Measurements from ENCODE around the gene RDH14. TPM values are rescaled to one million over a fixed set of nuclear protein-coding genes. Genes with fewer than 3 reads are reported as not detected.

The RDH14 gene
- total RNA-seq, 1 experiment from 2014 or later = 19.0 TPM

DNA sequence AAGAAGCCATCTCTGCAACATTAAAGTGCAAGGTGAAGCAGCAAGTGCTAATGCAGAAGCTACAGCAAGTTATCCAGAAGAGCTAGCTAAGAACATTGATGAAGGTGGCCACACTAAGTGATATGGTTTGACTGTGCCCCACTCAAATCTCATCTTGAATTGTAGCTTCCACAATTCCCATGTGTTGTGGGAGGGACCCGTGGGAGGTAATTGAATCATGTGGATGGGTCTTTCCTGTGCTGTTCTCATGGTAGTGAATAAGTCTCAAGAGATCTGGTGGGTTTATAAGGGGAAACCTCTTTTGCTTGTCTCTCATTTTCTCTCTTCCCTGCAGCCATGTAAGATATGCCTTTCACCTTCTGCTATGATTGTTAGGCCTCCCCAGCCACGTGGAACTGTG is 11.4 kb downstream of the RDH14 start:
- Histone ChIP-seq H3K4me1 (ENCODE audit: insufficient read depth, low read length, poor library complexity, severe bottlenecking) (peaks cover 37% of the 10 kb centered on the region), H3K27me3 (replicated peaks; ENCODE audit: insufficient read depth, low read depth, low read length, poor library complexity) (no peaks in the 10 kb centered on the region), H3K36me3 (ENCODE audit: insufficient read depth, low read length, poor library complexity, severe bottlenecking) (no peaks in the 10 kb centered on the region), H3K4me3 (ENCODE audit: low read depth, low read length, poor library complexity, severe bottlenecking) (no peak overlapping the region), H3K9me3 (ENCODE audit: low read depth, low read length, poor library complexity, severe bottlenecking) (no peaks in the 10 kb centered on the region), H3K27ac (ENCODE audit: low read depth, low read length, poor library complexity, severe bottlenecking) (no peak overlapping the region)
- ChIA-PET POLR2A (ENCODE audit: low non-redundant PET) (no interaction called here), CTCF (no interaction called here)
- no TSS peak for BruUV-seq (replicated peaks)
- DNase-seq (ENCODE audit: low spot score) = no peak
- TF ChIP-seq CTCF (conservative IDR thresholded peaks at IDR 0.05; ENCODE audit: low read depth, low read length) (no peak), EZH2 (IDR thresholded peaks at IDR 0.05; ENCODE audit: borderline replicate concordance, low read depth, low read length, poor library complexity, severe bottlenecking) (no peak)
- intact Hi-C loops (cut with micrococcal nuclease; ENCODE audit: unreplicated experiment) = no loop called here

DNA sequence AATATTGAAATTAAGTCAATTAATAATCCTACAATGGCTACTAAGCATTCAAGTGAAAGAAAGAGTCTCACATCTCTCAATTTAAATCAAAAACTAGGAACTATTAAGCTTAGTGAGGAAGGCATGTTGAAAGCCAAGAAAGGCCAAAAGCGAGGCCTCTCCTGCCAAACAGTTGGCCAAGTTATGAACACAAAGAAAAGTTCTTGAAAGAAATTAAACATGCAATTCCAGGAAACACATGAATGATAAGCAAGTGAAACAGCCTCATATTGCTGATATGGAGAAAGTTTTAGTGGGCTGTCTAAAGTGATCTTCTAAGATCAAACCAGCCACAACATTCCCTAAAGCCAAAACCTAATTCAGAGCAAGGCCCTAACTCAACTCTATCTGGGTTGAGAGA is 11.8 kb downstream of the RDH14 start:
- H3K27me3 ChIP-seq (replicated peaks; ENCODE audit: insufficient read depth, low read depth, low read length, poor library complexity) = no peaks in the 10 kb centered on the region
- no TSS peak for BruUV-seq (replicated peaks)
- no peak for DNase-seq (ENCODE audit: low spot score)
- CTCF ChIA-PET = no interaction called here
- POLR2A ChIA-PET (ENCODE audit: low non-redundant PET) = no interaction called here
- TF ChIP-seq CTCF (conservative IDR thresholded peaks at IDR 0.05; ENCODE audit: low read depth, low read length) (no peak), EZH2 (IDR thresholded peaks at IDR 0.05; ENCODE audit: borderline replicate concordance, low read depth, low read length, poor library complexity, severe bottlenecking) (no peak)
- peaks cover 41% of the 10 kb centered on the region for H3K4me1 ChIP-seq (ENCODE audit: insufficient read depth, low read length, poor library complexity, severe bottlenecking)
- H3K27ac ChIP-seq (ENCODE audit: low read depth, low read length, poor library complexity, severe bottlenecking) = no peak overlapping the region
- no peak overlapping the region for H3K4me3 ChIP-seq (ENCODE audit: low read depth, low read length, poor library complexity, severe bottlenecking)
- no peaks in the 10 kb centered on the region for H3K9me3 ChIP-seq (ENCODE audit: low read depth, low read length, poor library complexity, severe bottlenecking)
- H3K36me3 ChIP-seq (ENCODE audit: insufficient read depth, low read length, poor library complexity, severe bottlenecking) = no peaks in the 10 kb centered on the region
- intact Hi-C loops (cut with micrococcal nuclease; ENCODE audit: unreplicated experiment) = no loop called here

DNA sequence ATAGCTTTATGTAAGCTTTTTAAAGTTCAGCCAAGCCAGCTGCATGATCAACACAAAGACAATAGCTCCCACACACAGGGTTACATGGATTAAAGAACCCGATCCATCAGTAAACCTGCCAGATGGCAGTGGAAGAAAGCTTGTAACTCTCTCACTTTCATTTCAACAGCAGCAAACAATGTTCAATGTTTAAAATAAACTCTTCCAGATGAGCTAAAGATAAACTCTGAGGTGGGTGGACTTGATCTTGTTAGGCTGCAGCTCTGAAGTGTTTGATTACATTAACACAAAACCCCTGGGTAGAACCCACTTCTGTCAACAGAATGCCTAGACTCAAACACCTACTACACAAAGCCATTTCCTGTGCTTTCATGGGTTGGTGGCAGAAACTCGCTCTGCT is 13.9 kb downstream of the RDH14 start:
- TF ChIP-seq CTCF (conservative IDR thresholded peaks at IDR 0.05; ENCODE audit: low read depth, low read length) (no peak), EZH2 (IDR thresholded peaks at IDR 0.05; ENCODE audit: borderline replicate concordance, low read depth, low read length, poor library complexity, severe bottlenecking) (no peak)
- Histone ChIP-seq H3K36me3 (ENCODE audit: insufficient read depth, low read length, poor library complexity, severe bottlenecking) (no peaks in the 10 kb centered on the region), H3K9me3 (ENCODE audit: low read depth, low read length, poor library complexity, severe bottlenecking) (no peaks in the 10 kb centered on the region), H3K4me1 (ENCODE audit: insufficient read depth, low read length, poor library complexity, severe bottlenecking) (peaks cover 48% of the 10 kb centered on the region), H3K27ac (ENCODE audit: low read depth, low read length, poor library complexity, severe bottlenecking) (peak overlapping the region; percentile 11), H3K4me3 (ENCODE audit: low read depth, low read length, poor library complexity, severe bottlenecking) (no peak overlapping the region), H3K27me3 (replicated peaks; ENCODE audit: insufficient read depth, low read depth, low read length, poor library complexity) (no peaks in the 10 kb centered on the region)
- DNase-seq (ENCODE audit: low spot score) = peak; percentile 54
- intact Hi-C loops (cut with micrococcal nuclease; ENCODE audit: unreplicated experiment) = no loop called here
- BruUV-seq (replicated peaks) = no TSS peak
- CTCF ChIA-PET = interaction anchor here (1.0 kb wide), 1 partner anchor 26 kb away, joined by 3 read pairs; no protein-coding TSS in a partner anchor
- POLR2A ChIA-PET (ENCODE audit: low non-redundant PET) = no interaction called here
